CD4-positive, alpha-beta T cell (primary cell): ENCODE data around the gene IMPDH2. TPM values are rescaled to one million over a fixed set of nuclear protein-coding genes. Genes with fewer than 3 reads are reported as not detected.

Experiments
- ATAC-seq: fragments of 200-7000 bp; cut with Tn5 transposase; one replicate; pipeline ENCODE4 v1.10.0; 2022; ENCODE audit warnings: mild to moderate bottlenecking; ENCODE audit not compliant: poor library complexity
- CTCF ChIA-PET: fragments of 350-600 bp; sonication (Branson Sonifier 250); formaldehyde crosslinking; loops from one replicate; lab custom pipeline; 2021; ENCODE audit warnings: antibody characterized with exemption, inconsistent platforms; lab: Charles Lee
- POLR2A ChIA-PET: fragments of 350-600 bp; sonication (Branson Sonifier 250); formaldehyde crosslinking; loops from one replicate; lab custom pipeline; 2021; ENCODE audit warnings: antibody characterized with exemption, inconsistent platforms; lab: Charles Lee
- DNase-seq, 14 experiments: peaks; one replicate each; pipeline ENCODE4 v3.0.0-alpha.2; 2013 to 2020; ENCODE audit warnings: mixed read lengths in 2 of 14
- H3K27ac ChIP-seq, 2 donors: one replicate each; pipeline versions ENCODE4 v1.5.1 to v1.7.0; 2013; ENCODE audit warnings: low read length in 2 of 2, low read depth in 1 of 2, mild to moderate bottlenecking in 1 of 2
- H3K27me3 ChIP-seq, 2 experiments: 1 replicate in 1 of 2; 2 replicates in 1 of 2; pipeline versions ENCODE4 v1.6.1 to v1.7.0; 2013; ENCODE audit warnings: low read length in 2 of 2, control low read depth in 1 of 2, mild to moderate bottlenecking in 1 of 2, moderate library complexity in 1 of 2; ENCODE audit not compliant: insufficient read depth in 2 of 2, control insufficient read depth in 1 of 2
- H3K36me3 ChIP-seq: one replicate; pipeline ENCODE4 v1.6.1; 2013; ENCODE audit warnings: low read length, control low read depth; ENCODE audit not compliant: insufficient read depth
- H3K4me1 ChIP-seq: one replicate; pipeline ENCODE4 v1.6.1; 2013; ENCODE audit warnings: low read length, control low read depth; ENCODE audit not compliant: insufficient read depth
- H3K4me3 ChIP-seq: one replicate; pipeline ENCODE4 v1.5.1; 2013; ENCODE audit warnings: mild to moderate bottlenecking, low read length, moderate library complexity
- H3K9me3 ChIP-seq, 2 experiments: 1 replicate in 1 of 2; 2 replicates in 1 of 2; pipeline versions ENCODE4 v1.6.1 to v1.7.0; 2013; ENCODE audit warnings: low read length in 2 of 2, mild to moderate bottlenecking in 2 of 2, control low read depth in 1 of 2, moderate library complexity in 1 of 2; ENCODE audit not compliant: control insufficient read depth in 1 of 2, insufficient read depth in 1 of 2
- H3K27ac Mint-ChIP-seq: one replicate; pipeline ENCODE4 v1.8.0; 2020; ENCODE audit warnings: mixed read lengths
- H3K27me3 Mint-ChIP-seq: one replicate; pipeline ENCODE4 v1.8.0; 2021; ENCODE audit warnings: mixed read lengths
- H3K36me3 Mint-ChIP-seq: one replicate; pipeline ENCODE4 v1.8.0; 2021; ENCODE audit warnings: low read depth, mixed read lengths
- H3K4me1 Mint-ChIP-seq: one replicate; pipeline ENCODE4 v1.8.0; 2021; ENCODE audit warnings: low read depth, mixed read lengths
- H3K4me3 Mint-ChIP-seq: one replicate; pipeline ENCODE4 v1.8.0; 2020; ENCODE audit warnings: mild to moderate bottlenecking, mixed read lengths
- H3K9me3 Mint-ChIP-seq: one replicate; pipeline ENCODE4 v1.8.0; 2020; ENCODE audit warnings: mixed read lengths
- CTCF ChIP-seq: fragments of 200-600 bp; IDR thresholded peaks from one replicate; pipeline ENCODE4 v1.8.0; 2022; ENCODE audit warnings: antibody characterized with exemption, mild to moderate bottlenecking
- intact Hi-C, 2 experiments: fragments of 100-400 bp; cut with DNase I in 1 of 2; cut with micrococcal nuclease in 1 of 2; formaldehyde crosslinking; loops; one replicate each; pipeline versions ENCODE4 v1.15.1 to v1.9.0; 2023 to 2025; cut with DNase I, micrococcal nuclease
- total RNA-seq, 174 experiments: library from RNA in 2 of 174; stranded (reverse) in 2 of 174; gene quantifications; one replicate each; pipeline ENCODE4 v1.2.3 and lab custom pipeline; 2021 to 2026

Gene IMPDH2
- total RNA-seq, 2 experiments from 2014 or later = 133 to 135 TPM

GRCh38 chr3:49053543-49053942, 24.3 kb upstream of the IMPDH2 start:
- Mint-ChIP-seq H3K4me3 (no peak overlapping the region), H3K4me1 (peaks cover 23% of the 10 kb centered on the region), H3K36me3 (peaks cover 83% of the 10 kb centered on the region), H3K27me3 (no peaks in the 10 kb centered on the region), H3K27ac (no peak overlapping the region), H3K9me3 (no peaks in the 10 kb centered on the region)
- Histone ChIP-seq H3K4me3 (no peak overlapping the region), H3K4me1 (no peaks in the 10 kb centered on the region), H3K27ac (no peak overlapping the region), H3K9me3 (no peaks in the 10 kb centered on the region), H3K36me3 (peaks cover 69% of the 10 kb centered on the region), H3K27me3 (no peaks in the 10 kb centered on the region)
- no peak for ATAC-seq
- ChIA-PET POLR2A (no interaction called here), CTCF (interaction anchor here (1.4 kb wide), 1 partner anchor 41 kb away, joined by 3 read pairs; no protein-coding TSS in a partner anchor)
- no peak for TF ChIP-seq CTCF
- intact Hi-C loops = no loop called here
- no peak for DNase-seq

- Mint-ChIP-seq H3K27ac (peak overlapping the region; percentile 27), H3K4me1 (no peaks in the 10 kb centered on the region), H3K27me3 (no peaks in the 10 kb centered on the region), H3K4me3 (no peak overlapping the region), H3K36me3 (peaks cover 62% of the 10 kb centered on the region), H3K9me3 (no peaks in the 10 kb centered on the region)
- Histone ChIP-seq H3K4me1 (no peaks in the 10 kb centered on the region), H3K9me3 (no peaks in the 10 kb centered on the region), H3K36me3 (peaks cover 78% of the 10 kb centered on the region), H3K27ac (no peak overlapping the region), H3K27me3 (no peaks in the 10 kb centered on the region), H3K4me3 (no peak overlapping the region)
- POLR2A ChIA-PET = interaction anchor here (0.9 kb wide), 1 partner anchor 13 kb away, joined by 3 read pairs; the partner anchor contains the start of gene NDUFAF3
- intact Hi-C loops = no loop called here
- DNase-seq = no peak
- no peak for TF ChIP-seq CTCF
- CTCF ChIA-PET = no interaction called here
- no peak for ATAC-seq
These were observed 6.1 kb upstream of the IMPDH2 start for GRCh38 chr3:49035281-49035680.

- H3K27me3 ChIP-seq = no peaks in the 10 kb centered on the region
- peaks cover under 1% of the 10 kb centered on the region for H3K4me1 Mint-ChIP-seq
- H3K9me3 Mint-ChIP-seq = no peaks in the 10 kb centered on the region
- H3K4me1 ChIP-seq = no peaks in the 10 kb centered on the region
- H3K36me3 ChIP-seq = peaks cover 79% of the 10 kb centered on the region
- DNase-seq (no peak), ATAC-seq (no peak)
- no peak overlapping the region for H3K27ac ChIP-seq
- intact Hi-C loops = loop anchor here in 1 of 2 experiments (5.0 kb wide), 1 partner anchor 133 kb away; the partner anchor contains the start of gene CCDC71
- no peak overlapping the region for H3K4me3 Mint-ChIP-seq
- TF ChIP-seq CTCF = no peak
- peak overlapping the region; percentile 27 for H3K27ac Mint-ChIP-seq
- H3K9me3 ChIP-seq = no peaks in the 10 kb centered on the region
- H3K4me3 ChIP-seq = no peak overlapping the region
- peaks cover 64% of the 10 kb centered on the region for H3K36me3 Mint-ChIP-seq
- no peaks in the 10 kb centered on the region for H3K27me3 Mint-ChIP-seq
- ChIA-PET CTCF (interaction anchor here (1.2 to 1.8 kb wide), 2 partner anchors 13 to 60 kb away, joined by 3 to 5 read pairs; partner anchors contain the start of genes NDUFAF3 and QRICH1), POLR2A (interaction anchor here (0.9 kb wide), 1 partner anchor 13 kb away, joined by 3 read pairs; the partner anchor contains the start of gene NDUFAF3)
These were observed 5.5 kb upstream of the IMPDH2 start for GRCh38 chr3:49034650-49035049.
